Ovary (tissue), 9 donors: ENCODE results near the gene TVP23C. TPM values are rescaled to one million over a fixed set of nuclear protein-coding genes. Genes with fewer than 3 reads are reported as not detected.

Experiments
- DNase-seq, 5 donors: peaks; one replicate each; pipeline ENCODE4 v3.0.0-alpha.2; 2019 to 2020
- H3K27ac ChIP-seq, 2 donors: fragments of 200-600 bp; one replicate each; pipeline versions ENCODE4 v1.5.1 to v1.8.0; 2019 to 2022
- H3K27me3 ChIP-seq: fragments of 200-600 bp; one replicate; pipeline ENCODE4 v1.8.0; 2022
- H3K36me3 ChIP-seq: fragments of 200-600 bp; sonication (generic); one replicate; pipeline ENCODE4 v1.5.1; 2019
- H3K4me1 ChIP-seq: one replicate; pipeline ENCODE4 v1.8.1; 2013; ENCODE audit warnings: mild to moderate bottlenecking, moderate library complexity; ENCODE audit not compliant: insufficient read depth
- H3K4me3 ChIP-seq: fragments of 200-600 bp; sonication (generic); one replicate; pipeline ENCODE4 v1.5.1; 2017
- H3K9me3 ChIP-seq, 2 donors: fragments of 200-600 bp in 1 of 2; sonication (generic) in 1 of 2; one replicate each; pipeline versions ENCODE4 v1.5.1 to v1.8.1; 2013 to 2019; ENCODE audit warnings: mild to moderate bottlenecking in 1 of 2, moderate library complexity in 1 of 2
- EP300 ChIP-seq: sonication (generic); formaldehyde crosslinking; IDR thresholded peaks from one replicate; pipeline ENCODE4 v1.6.1; 2017; ENCODE audit warnings: antibody characterized with exemption
- POLR2A ChIP-seq: fragments of 450-650 bp; IDR thresholded peaks from one replicate; pipeline ENCODE4 v1.6.1; 2017; ENCODE audit warnings: antibody characterized with exemption, mild to moderate bottlenecking, moderate library complexity
- WGBS, 3 donors: extraction: QIAGEN DNeasy Blood & Tissue Kit in 1 of 3; methylation state at CpG; one replicate each; pipeline versions ENCODE4 v1.1.5 to v1.1.7; 2013 to 2017; 5-methylcytosine and 5-hydroxymethylcytosine counted together
- intact Hi-C, 4 donors: fragments of 100-400 bp; cut with DNase I; formaldehyde crosslinking; loops; one replicate each; pipeline versions ENCODE4 v1.11.0 to v1.15.1; 2022 to 2023
- polyA plus RNA-seq, 2 donors: library from polyadenylated mRNA; stranded (reverse); fragments of 200-250 nt in 1 of 2; fragments of 350-450 nt in 1 of 2; fragmentation: Illumina TruSeq in 1 of 2; extraction: RNeasy Lipid Tissue Mini Kit (QIAGEN cat#74804) in 1 of 2; gene quantifications; one replicate each; pipeline ENCODE4 v1.2.3, GENCODE V29; 2013 to 2014
- total RNA-seq, 7 donors: library from RNA; depleted of rRNA in 2 of 7; stranded (reverse); fragments of >200 nt in 2 of 7; fragmentation: NEBNext Ultra II Directional in 3 of 7; extraction: Animal tissue kit (Norgen Biotek cat#: 25700) in 3 of 7; gene quantifications; one replicate each; pipeline versions ENCODE4 v1.1.0 to v1.2.4, GENCODE V29; 2016 to 2023
- TF ChIP-seq, protein P1 (sequence below), 3 donors: fragments of 450-650 bp in 2 of 3; fragments of 200-600 bp in 1 of 3; IDR thresholded peaks; one replicate each; pipeline versions ENCODE4 v1.5.1 to v1.8.0; 2016 to 2022; ENCODE audit warnings: antibody characterized with exemption in 3 of 3, mild to moderate bottlenecking in 1 of 3
- donor health status: DM: no; HTN: no; CAD: no; lungs with moderate emphysema.
- donor health status: DM: no; HTN: no; CAD: no.
- donor health status: Bipolar disorder and iron deficiency.
- donor health status: DM: yes; HTN: yes; CAD: no.
- donor health status: DM: no; HTN: no; CAD: no.
- donor health status: DM: yes; HTN: yes; CAD: no.

TVP23C gene
- total and polyA plus RNA-seq, 9 donors: 5.8 to 31.7 (median 23.3) TPM

- H3K27me3 ChIP-seq: no peaks in the 10 kb centered on the region
- H3K27ac ChIP-seq: no peak overlapping the region
- no peak overlapping the region for H3K4me3 ChIP-seq
- WGBS, 3 donors: 74 to 83% (median 75%) methylated on average over 6 of the region's 6 CpGs
- intact Hi-C loops: no loop called here
- TF ChIP-seq, protein P1, sequence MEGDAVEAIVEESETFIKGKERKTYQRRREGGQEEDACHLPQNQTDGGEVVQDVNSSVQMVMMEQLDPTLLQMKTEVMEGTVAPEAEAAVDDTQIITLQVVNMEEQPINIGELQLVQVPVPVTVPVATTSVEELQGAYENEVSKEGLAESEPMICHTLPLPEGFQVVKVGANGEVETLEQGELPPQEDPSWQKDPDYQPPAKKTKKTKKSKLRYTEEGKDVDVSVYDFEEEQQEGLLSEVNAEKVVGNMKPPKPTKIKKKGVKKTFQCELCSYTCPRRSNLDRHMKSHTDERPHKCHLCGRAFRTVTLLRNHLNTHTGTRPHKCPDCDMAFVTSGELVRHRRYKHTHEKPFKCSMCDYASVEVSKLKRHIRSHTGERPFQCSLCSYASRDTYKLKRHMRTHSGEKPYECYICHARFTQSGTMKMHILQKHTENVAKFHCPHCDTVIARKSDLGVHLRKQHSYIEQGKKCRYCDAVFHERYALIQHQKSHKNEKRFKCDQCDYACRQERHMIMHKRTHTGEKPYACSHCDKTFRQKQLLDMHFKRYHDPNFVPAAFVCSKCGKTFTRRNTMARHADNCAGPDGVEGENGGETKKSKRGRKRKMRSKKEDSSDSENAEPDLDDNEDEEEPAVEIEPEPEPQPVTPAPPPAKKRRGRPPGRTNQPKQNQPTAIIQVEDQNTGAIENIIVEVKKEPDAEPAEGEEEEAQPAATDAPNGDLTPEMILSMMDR (IDR thresholded peaks at IDR 0.05): no peak
- no peak for TF ChIP-seq POLR2A
- TF ChIP-seq EP300: no peak
- H3K36me3 ChIP-seq: no peaks in the 10 kb centered on the region
- no peak for DNase-seq
- peaks cover 15% of the 10 kb centered on the region for H3K4me1 ChIP-seq
- no peaks in the 10 kb centered on the region for H3K9me3 ChIP-seq
Measured at GRCh38 chr17:15466131-15466530, 97.2 kb downstream of the TVP23C start.

GRCh38 chr17:15465045-15465701 lies 98.1 kb downstream of the TVP23C start:
- no peak overlapping the region for H3K4me3 ChIP-seq
- WGBS, 3 donors: 94 to 99% (median 98%) methylated on average over 2 of the region's 2 CpGs
- no peak for DNase-seq
- TF ChIP-seq, protein P1 (IDR thresholded peaks at IDR 0.05): no peak
- TF ChIP-seq EP300 (no peak), POLR2A (no peak)
- H3K36me3 ChIP-seq: no peaks in the 10 kb centered on the region
- H3K9me3 ChIP-seq: no peaks in the 10 kb centered on the region
- H3K27ac ChIP-seq: no peak overlapping the region
- peaks cover 15% of the 10 kb centered on the region for H3K4me1 ChIP-seq
- H3K27me3 ChIP-seq: no peaks in the 10 kb centered on the region
- intact Hi-C loops: no loop called here

DNA sequence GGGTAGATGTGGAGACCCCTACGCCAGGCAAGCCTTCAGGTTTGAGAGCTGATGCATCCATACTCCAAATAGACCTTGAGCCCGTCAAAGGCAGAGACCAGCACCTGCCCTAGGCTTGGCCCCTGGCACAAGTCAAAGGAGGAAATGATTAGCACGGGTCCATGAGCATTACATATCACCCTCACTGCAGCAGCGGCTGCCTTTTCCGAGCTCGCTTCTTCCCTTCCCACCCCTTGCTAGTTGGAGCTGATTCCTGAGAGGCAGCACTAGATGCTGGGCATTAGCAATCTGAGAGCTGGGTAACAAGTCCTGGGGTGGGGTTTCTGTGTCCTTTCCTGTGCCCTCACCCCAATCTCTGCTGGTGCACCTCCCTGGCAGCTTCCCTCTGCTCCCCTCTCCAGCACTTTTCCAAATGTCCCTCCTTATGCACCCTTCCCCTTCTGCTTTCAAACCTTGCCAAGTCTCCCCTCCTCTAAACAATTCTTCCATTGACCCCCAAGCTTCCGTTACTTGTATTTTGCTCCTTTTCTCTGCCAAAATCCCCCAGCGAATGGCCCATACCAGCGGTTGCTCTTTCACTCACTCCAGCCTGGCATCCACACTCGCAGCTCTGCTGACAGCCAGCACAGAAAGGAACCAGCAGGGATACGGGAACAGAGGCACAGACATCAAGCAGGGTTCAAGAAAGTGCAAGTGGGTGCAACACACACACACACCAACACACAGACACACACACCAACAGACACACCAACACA lies 98.9 kb downstream of the TVP23C start:
- WGBS, 3 donors: 41 to 48% (median 42%) methylated on average over 11 of the region's 11 CpGs
- peaks cover 15% of the 10 kb centered on the region for H3K4me1 ChIP-seq

GRCh38 chr17:15462976-15463772 lies 100.1 kb downstream of the TVP23C start:
- Histone ChIP-seq H3K36me3 (no peaks in the 10 kb centered on the region), H3K9me3 (no peaks in the 10 kb centered on the region), H3K27me3 (no peaks in the 10 kb centered on the region), H3K27ac (peak overlapping the region in 1 of 2 donors; percentile 46), H3K4me3 (no peak overlapping the region), H3K4me1 (peaks cover 15% of the 10 kb centered on the region)
- no peak for TF ChIP-seq EP300
- TF ChIP-seq, protein P1 (IDR thresholded peaks at IDR 0.05): no peak
- TF ChIP-seq POLR2A: no peak
- peak; percentile 41 to 62 (median 49) for DNase-seq
- 12 to 14% (median 13%) methylated on average over 11 of the region's 11 CpGs for WGBS, 3 donors
- intact Hi-C loops: no loop called here

More for the DNA sequence above, 98.9 kb downstream of the TVP23C start:
- Histone ChIP-seq H3K9me3 (no peaks in the 10 kb centered on the region), H3K27ac (peak overlapping the region in 1 of 2 donors; percentile 46), H3K4me3 (no peak overlapping the region), H3K36me3 (no peaks in the 10 kb centered on the region), H3K27me3 (no peaks in the 10 kb centered on the region)
- TF ChIP-seq POLR2A (no peak), EP300 (no peak)
- TF ChIP-seq, protein P1 (IDR thresholded peaks at IDR 0.05): no peak
- peak in 1 of 5 donors; percentile 20 for DNase-seq
- intact Hi-C loops: no loop called here
